ENCODE results near the gene NET1. TPM values are rescaled to one million over a fixed set of nuclear protein-coding genes. Genes with fewer than 3 reads are reported as not detected.

Gene NET1, protein sequence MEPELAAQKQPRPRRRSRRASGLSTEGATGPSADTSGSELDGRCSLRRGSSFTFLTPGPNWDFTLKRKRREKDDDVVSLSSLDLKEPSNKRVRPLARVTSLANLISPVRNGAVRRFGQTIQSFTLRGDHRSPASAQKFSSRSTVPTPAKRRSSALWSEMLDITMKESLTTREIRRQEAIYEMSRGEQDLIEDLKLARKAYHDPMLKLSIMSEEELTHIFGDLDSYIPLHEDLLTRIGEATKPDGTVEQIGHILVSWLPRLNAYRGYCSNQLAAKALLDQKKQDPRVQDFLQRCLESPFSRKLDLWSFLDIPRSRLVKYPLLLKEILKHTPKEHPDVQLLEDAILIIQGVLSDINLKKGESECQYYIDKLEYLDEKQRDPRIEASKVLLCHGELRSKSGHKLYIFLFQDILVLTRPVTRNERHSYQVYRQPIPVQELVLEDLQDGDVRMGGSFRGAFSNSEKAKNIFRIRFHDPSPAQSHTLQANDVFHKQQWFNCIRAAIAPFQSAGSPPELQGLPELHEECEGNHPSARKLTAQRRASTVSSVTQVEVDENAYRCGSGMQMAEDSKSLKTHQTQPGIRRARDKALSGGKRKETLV
- 121 TPM for total RNA-seq

DNA sequence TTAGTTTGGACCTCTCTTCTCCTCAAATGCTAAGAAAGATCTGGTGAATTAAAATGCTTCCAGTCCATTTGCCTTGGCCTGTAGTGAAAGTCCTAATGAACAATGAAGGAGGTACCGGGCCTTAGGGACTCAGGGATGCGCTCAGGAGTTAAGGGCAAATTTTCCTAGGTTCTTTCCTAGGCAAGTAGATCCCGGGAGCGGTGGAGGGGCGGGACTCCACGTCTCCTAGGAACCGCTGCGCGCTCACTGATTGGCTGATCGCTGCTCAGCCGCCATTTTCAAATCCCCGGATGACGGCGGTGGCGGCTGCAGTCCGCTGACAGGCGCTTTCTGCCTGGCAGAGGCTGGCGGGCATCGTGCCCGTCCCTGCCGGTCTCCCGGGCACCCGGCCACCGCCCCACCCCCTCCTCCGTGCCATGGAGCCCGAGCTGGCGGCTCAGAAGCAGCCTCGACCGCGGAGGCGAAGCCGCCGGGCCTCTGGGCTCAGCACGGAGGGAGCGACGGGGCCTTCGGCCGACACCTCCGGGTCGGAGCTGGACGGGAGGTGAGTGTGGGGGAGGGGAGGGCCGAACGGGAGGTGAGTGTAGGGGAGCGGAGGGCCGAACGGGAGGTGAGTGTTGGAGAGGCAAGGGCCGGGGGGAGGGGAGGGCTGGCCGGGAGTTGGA is at the start of gene NET1:
Gene NET1, plus strand, starts transcription at position 281 of the 665 bp plus-strand sequence. Its CDS starts 136 bp downstream, at position 417.

GRCh38 chr10:5364890-5365338 is 47.4 kb upstream of the NET1 start, which contains the start of gene UCN3:
TSS of gene UCN3 (plus strand) at chr10:5364966. CDS start at chr10:5373721, 8,755 bp downstream.

DNA sequence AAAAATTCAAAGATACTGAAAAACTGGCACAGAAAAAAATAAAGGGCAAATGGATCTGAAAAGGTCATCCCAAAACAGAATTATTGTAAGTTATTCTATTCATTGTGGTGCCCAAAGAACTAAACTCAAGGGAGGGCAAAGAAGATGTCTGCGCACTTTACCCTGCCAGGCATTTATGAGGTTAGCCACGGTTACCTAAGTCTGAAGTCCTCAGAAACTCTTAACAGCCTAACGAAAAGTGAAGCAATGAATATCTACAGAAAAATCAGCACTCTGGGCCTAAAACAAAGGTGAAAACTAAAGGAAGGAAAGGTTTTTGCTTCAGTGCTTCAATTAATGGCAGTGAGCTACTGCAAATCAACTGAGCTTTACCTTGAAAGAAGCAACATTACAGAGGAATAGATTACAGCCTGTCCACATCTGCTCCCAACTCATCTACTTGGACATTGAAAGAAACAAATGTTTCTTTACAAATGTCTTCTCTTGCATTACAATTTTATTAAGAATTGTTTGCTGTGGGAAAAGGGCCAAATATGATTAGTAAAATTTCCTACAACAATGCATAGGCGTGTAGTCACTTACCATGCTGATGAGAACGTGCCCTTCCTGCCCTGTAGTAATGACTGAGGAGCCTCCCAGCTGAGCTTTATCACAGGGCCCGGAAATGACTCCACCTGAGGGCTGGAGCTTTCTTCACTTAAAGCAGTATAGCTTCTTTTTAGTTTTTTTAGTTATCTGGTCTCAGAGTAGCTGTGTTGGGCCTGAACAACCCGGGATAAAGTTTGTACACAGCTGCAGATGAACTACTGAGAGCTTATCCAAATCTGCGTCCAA is 7.9 kb upstream of the NET1 start, which contains the start of gene TUBAL3:
Gene TUBAL3, minus strand, starts transcription at position 621 of the 834 bp plus-strand sequence. Its CDS starts 36 bp downstream, at position 585.

GRCh38 chr10:5499493-5500140 is 87.3 kb downstream of the NET1 start, which contains the start of gene CALML5:
TSS of gene CALML5 (minus strand) at chr10:5499570. CDS start at chr10:5499438, 132 bp downstream.

Other genes starting within 250 kb of the NET1 start
- 0.41 TPM for gene AKR1C8, start 227.4 kb upstream of the NET1 start, total RNA-seq
- not detected for gene AKR1C4, start 215.7 kb upstream of the NET1 start, total RNA-seq
- not detected for gene UCN3, start 47.6 kb upstream of the NET1 start, total RNA-seq
- gene TUBAL3, start 7.7 kb upstream of the NET1 start, total RNA-seq = not detected
- not detected for gene CALML5, start 87.0 kb downstream of the NET1 start, total RNA-seq
- not detected for gene CALML3, start 112.4 kb downstream of the NET1 start, total RNA-seq

Data from metanephros (tissue), 1 donor.